HG03457 (cell line): ENCODE measurements around the gene PLEKHH2.
"Not testable (repeated sequence)": the region's sequence is repeated elsewhere in the genome, so short reads cannot be mapped to it uniquely, and the experiment has no call there.

Source experiments
- ATAC-seq: cut with Tn5 transposase; IDR thresholded peaks from one replicate; pipeline ENCODE4 v1.9.1; 2021; ENCODE audit warnings: moderate number of reproducible peaks; ENCODE audit not compliant: unreplicated experiment

Gene PLEKHH2

GRCh38 chr2:43715300-43716098, 78.4 kb downstream of the PLEKHH2 start:
- ATAC-seq: no peak

DNA sequence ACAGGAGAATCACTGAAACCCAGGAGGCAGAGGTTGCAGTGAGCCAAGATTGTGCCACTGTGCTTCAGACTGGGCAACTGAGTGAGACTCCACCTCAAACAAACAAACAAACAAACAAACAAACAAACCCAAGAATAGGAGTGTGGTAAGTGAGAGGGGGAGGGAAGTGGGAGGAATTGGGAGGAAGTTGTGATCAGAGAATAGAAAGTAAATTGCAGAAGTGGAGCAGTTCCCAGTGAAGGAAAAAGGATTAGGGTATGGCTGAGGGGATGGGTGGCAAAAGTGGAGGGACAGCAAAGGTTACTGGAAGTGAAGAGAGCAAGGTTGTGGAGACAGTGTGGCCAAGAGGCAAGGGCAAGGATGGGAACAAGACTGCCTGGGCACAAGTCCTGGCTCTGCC, 80.3 kb downstream of the PLEKHH2 start:
- no peak for ATAC-seq

DNA sequence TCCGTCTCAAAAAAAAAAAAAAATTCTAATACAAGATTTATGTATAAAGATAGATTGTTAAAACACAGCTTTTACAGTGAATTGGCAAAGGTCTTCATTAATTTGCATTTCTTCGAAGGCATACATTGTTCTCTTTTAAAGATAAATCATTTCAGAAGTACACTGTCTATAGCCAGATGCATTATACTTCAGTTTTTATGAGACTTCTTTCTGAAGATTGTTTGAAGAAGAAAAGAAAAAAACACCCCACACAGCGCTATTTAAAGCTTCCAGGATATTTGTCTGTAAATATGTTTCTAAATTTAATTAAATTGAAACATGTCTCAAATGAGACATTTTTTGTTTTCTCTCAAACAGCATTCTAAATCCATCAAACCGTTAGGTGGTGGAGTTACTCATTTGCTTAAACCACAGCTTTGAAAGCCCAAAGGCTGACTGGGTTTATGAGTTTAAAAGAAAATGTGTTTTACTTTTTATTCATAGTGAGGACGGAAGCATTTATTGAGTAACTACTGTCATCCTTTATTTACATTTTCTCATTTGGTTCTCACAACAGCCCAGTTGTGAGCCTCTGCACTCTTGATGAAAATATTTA, 81.6 kb downstream of the PLEKHH2 start:
- no peak for ATAC-seq

- no peak for ATAC-seq
These were observed 87.9 kb downstream of the PLEKHH2 start for GRCh38 chr2:43724728-43725526.

DNA sequence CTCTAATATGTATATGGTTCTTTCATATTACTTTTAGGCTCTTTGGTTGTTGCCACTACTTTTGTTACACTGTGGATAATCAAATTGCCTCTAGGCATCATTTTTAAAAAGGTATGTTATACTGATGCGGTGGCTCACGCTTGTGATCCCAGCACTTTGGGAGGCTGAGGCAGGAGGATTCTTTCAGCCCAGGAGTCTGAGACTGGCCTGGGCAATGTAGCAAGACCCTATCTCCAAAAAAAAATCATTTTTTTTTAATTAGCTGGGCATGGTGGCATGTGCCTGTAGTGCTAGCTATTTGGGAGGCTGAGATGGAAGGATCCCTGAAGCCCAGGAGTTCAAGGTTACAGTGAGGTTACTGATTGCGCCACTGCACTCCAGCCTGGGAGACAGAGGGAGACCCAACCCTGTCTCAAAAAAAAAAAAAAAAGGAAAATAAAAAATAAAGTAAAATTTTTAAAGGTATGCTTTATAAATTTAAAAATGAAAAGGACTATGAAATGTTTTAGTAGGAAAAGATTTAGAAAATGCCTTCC, 88.7 kb downstream of the PLEKHH2 start:
- ATAC-seq: no peak

GRCh38 chr2:43726961-43727633, 90.0 kb downstream of the PLEKHH2 start:
- not testable (repeated sequence) for ATAC-seq

DNA sequence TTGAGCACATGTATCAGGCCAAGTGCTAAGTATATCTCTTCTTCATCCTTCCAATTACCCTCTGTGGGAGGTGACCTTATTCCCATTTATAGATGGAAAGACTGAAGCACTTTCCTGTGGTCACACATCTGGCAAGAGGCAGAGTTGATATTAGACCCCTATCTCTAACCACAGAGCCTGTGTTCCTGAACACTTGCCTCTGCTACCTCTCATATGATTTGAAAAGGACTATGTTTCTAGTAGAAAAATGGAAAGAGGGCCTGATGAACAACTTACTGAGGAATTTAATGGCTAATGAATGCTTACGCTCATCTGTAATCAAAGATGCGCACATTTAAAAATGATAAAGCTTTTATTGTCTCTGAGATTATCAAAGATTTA, 90.6 kb downstream of the PLEKHH2 start:
- no peak for ATAC-seq

- ATAC-seq: no peak
These were observed 92.6 kb downstream of the PLEKHH2 start for GRCh38 chr2:43729491-43730174.

DNA sequence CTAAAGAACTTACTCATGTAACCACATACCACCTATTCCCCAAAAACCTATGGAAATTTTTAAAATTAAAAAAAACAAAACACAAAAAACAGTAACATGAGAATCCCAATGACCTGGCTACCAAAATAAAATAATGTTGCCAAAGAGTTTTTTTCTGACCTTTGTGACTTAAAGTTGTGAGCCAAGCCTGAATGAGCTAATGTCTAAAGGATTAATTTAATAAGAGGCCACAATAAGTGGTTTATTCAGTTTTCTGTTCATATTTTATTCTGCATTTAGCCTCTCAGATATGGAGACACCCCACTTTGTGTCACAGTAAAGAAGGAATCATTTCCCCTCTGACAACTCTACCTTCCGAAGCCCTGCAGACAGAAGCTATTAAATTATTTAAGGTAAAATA, 94.2 kb downstream of the PLEKHH2 start:
- ATAC-seq: no peak

GRCh38 chr2:43736637-43737036, 99.6 kb downstream of the PLEKHH2 start:
- ATAC-seq: no peak

DNA sequence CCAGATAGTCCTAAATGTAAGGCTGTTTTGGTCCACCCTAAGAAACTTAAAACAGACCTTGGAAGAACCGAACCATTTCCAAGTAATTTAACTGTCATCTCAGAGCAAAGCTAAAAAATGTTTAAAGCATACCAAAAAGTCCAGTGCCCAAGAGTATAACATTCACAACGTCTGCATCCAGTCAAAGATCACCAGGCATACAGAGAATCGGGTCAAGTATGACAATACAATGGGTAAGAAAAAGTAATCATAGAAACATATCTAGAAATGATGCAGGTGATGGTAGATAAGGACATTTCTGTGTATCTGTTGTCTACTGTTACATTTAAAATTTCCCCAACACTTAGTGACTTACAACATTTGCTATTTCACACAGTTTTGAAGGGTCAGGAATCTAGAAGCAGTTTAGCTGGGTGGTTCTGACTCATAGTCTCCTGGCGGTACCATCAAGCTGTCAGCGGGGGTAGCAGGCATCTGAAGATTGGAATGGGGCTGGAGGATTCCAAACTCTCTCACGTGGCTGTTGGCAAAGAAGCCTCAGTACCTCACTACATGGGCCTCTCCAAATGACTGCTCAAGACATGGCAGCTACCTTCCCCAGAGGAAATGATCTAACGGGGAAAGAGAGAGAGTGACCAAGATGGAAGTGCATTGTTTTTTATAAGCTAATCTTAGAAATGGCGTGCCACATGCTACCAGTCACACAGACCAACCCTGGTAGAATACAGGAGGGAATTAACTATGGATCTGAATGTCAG, 100.2 kb downstream of the PLEKHH2 start:
- no peak for ATAC-seq

- no peak for ATAC-seq
These were observed 100.8 kb downstream of the PLEKHH2 start for GRCh38 chr2:43737855-43738254.

- ATAC-seq: no peak
These were observed 101.2 kb downstream of the PLEKHH2 start for GRCh38 chr2:43738257-43738656.

GRCh38 chr2:43743706-43744105, 106.6 kb downstream of the PLEKHH2 start:
- ATAC-seq: no peak

DNA sequence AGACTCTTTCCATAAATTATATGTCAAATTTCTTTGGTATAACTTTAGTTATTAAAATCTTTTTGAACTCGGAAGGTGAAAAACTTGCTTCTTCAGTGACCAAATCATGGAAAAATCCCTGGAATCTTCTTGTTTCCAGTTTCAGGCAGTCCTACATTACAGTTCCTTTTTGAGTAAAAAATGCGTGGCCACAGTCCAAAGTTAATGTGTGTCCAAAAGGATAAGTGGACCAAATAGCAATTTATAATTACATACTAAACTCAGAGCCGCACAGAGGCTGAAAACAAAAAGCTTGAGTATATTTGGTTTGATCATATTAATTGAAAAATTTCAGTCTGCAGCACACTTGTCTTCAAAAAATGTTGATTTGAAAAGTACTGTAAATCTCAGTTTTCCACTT, 108.4 kb downstream of the PLEKHH2 start:
- ATAC-seq: no peak

DNA sequence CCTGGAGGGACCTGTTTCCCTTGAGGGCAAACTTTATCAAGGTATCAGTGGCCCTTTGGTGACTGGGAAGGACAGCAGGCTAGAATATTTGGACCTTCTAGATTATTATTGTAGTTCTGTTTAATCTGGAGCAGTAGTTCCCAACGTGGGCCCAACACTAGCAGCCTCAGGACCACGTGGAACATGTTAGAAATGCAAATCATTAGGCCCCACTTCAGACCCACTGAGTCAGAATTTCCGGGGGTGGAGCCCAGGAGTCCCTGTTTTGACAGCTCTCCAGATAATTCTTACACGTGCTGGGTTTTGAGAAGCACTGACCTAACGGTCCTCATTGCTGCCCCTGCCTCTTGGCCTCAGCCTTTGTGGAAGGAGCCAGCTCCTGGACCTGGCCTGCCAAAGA, 111.3 kb downstream of the PLEKHH2 start:
- no peak for ATAC-seq

- no peak for ATAC-seq
These were observed 112.5 kb downstream of the PLEKHH2 start for GRCh38 chr2:43749583-43749982.

DNA sequence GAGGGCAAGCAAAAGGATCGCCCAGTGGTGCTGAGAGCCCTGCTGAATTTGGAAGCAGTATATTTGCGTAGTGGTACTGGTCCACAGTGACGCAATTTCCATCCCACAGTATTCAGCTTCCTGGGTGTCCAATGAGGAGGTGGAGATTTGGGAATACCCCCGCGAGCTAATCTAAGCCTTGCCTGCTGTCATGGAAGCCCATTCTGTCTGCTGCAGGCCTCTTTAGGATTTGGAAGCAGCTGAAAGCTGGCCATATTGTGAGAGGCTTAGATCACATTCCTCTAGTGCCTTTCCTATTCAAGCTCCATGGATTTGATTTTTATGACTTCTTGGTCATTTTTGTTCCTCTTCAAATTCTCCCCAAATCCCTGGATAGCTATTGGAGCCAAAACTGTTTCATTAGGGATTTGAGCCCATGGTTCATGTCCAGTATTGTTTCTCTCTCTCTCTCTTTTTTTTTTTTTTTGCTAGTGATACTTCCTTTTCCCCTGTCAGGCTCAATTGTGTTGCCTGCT, 114.5 kb downstream of the PLEKHH2 start:
- ATAC-seq: no peak

DNA sequence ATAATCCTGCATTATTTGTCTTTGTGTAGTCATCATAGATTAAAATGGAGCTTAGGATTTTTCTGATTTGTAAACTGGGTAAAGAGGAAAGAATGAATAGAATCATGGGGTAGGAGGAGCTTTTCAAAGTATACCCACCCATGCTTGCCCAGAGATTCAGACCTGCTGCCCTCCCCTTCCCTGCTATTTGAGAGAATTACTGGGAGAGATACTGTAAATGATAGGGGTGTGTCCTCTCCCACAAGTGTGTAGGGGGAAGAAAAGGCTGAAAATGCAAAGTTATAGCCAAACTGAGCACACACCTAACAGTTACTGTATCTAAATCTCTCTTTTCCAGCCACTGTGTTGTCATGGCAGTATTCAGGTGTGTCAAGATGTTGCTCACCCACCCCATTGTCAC, 115.2 kb downstream of the PLEKHH2 start:
- no peak for ATAC-seq

- no peak for ATAC-seq
These were observed 117.1 kb downstream of the PLEKHH2 start for GRCh38 chr2:43754180-43754579.
